Tibial nerve (tissue), 4 donors: ENCODE results near the gene IL1F10.

ENCODE experiments used
- CTCF ChIP-seq, 5 experiments: fragments of 200-600 bp in 3 of 5; fragments of 450-650 bp in 2 of 5; sonication (generic) in 3 of 5; IDR thresholded peaks; one replicate each; pipeline ENCODE4 v1.5.1; 2016 to 2019; ENCODE audit warnings: antibody characterized with exemption in 5 of 5, mild to moderate bottlenecking in 3 of 5, moderate library complexity in 2 of 5
- EP300 ChIP-seq, 2 donors: sonication (generic); formaldehyde crosslinking; IDR thresholded peaks; one replicate each; pipeline ENCODE4 v1.6.1; 2017; ENCODE audit warnings: antibody characterized with exemption in 2 of 2, mild to moderate bottlenecking in 1 of 2

DNA sequence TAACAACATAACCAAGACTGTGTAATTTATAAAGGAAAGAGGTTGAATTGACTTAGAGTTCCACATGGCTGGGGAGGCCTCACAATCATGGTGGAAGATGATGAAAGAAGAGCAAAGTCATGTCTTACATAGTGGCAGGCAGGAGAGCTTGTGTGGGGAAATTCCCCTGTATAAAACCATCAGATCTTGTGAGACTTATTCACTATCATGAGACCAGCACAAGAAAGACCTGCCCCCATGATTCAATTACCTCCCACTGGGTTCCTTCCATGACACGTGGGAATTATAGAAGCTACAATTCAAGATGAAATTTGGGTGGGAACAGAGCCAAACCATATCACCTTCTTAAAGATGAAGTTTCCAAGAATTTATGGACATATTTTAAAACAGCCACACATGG is 11.2 kb upstream of the IL1F10 start:
- TF ChIP-seq EP300 (IDR thresholded peaks at IDR 0.05) (no peak), CTCF (IDR thresholded peaks at IDR 0.05) (no peak)
